Adrenal gland (tissue), 12 donors: ENCODE data around the gene AOPEP. TPM values are rescaled to one million over a fixed set of nuclear protein-coding genes. Genes with fewer than 3 reads are reported as not detected.
A peak's percentile ranks its signal among the peaks of the same experiment; 100 is the strongest.

Experiments used
- DNase-seq, 7 donors: peaks; one replicate each; pipeline ENCODE4 v3.0.0-alpha.2; 2019 to 2020
- H3K27ac ChIP-seq, 5 donors: fragments of 200-600 bp; sonication (generic) in 4 of 5; 1 replicate in 3 of 5; 2 replicates in 2 of 5; pipeline versions ENCODE4 v1.5.1 to v1.8.0; 2016 to 2020; ENCODE audit warnings: mild to moderate bottlenecking in 1 of 5
- H3K27me3 ChIP-seq: fragments of 200-600 bp; 2 replicates; pipeline ENCODE4 v1.8.0; 2021
- H3K36me3 ChIP-seq, 2 donors: fragments of 200-600 bp; replicated peaks in 1 of 2; 1 replicate in 1 of 2; 2 replicates in 1 of 2; pipeline versions ENCODE4 v1.5.1 to v1.8.0; 2018 to 2022
- H3K4me1 ChIP-seq, 2 donors: fragments of 200-600 bp; replicated peaks in 1 of 2; 1 replicate in 1 of 2; 2 replicates in 1 of 2; pipeline versions ENCODE4 v1.5.1 to v1.8.0; 2018 to 2021
- H3K4me3 ChIP-seq, 4 donors: fragments of 200-600 bp; sonication (generic) in 3 of 4; one replicate each; pipeline ENCODE4 v1.5.1; 2016 to 2018
- H3K9me3 ChIP-seq, 3 donors: fragments of 200-600 bp; sonication (generic) in 1 of 3; replicated peaks in 1 of 3; 1 replicate in 2 of 3; 2 replicates in 1 of 3; pipeline versions ENCODE4 v1.5.1 to v1.8.0; 2016 to 2021
- POLR2A ChIP-seq, 2 donors: fragments of 450-650 bp; IDR thresholded peaks; one replicate each; pipeline ENCODE4 v1.6.1; 2017; ENCODE audit warnings: antibody characterized with exemption in 2 of 2, mild to moderate bottlenecking in 2 of 2, moderate library complexity in 1 of 2
- WGBS, 4 donors: extraction: QIAGEN DNeasy Blood & Tissue Kit in 2 of 4; methylation state at CpG; one replicate each; pipeline versions ENCODE4 v1.1.5 to v1.1.7; 2013 to 2017; 5-methylcytosine and 5-hydroxymethylcytosine counted together
- intact Hi-C, 2 donors: fragments of 100-400 bp; cut with DNase I; formaldehyde crosslinking; loops; one replicate each; pipeline versions ENCODE4 v1.14.1 to v1.15.0; 2022 to 2023
- polyA plus RNA-seq, 3 donors: library from polyadenylated mRNA; stranded (reverse); fragments of 200-250 nt in 2 of 3; fragments of 350-450 nt in 1 of 3; fragmentation: Illumina TruSeq in 1 of 3; extraction: RNeasy Lipid Tissue Mini Kit (QIAGEN cat#74804) in 1 of 3; gene quantifications; one replicate each; pipeline ENCODE4 v1.2.3, GENCODE V29; 2013 to 2014
- total RNA-seq, 9 donors: library from RNA; depleted of rRNA in 4 of 9; stranded (reverse); fragments of >200 nt in 4 of 9; fragments of 120-200 nt in 1 of 9; fragmentation: NEBNext Ultra II Directional in 1 of 9; extraction: Animal tissue kit (Norgen Biotek cat#: 25700) in 1 of 9; gene quantifications; one replicate each; pipeline versions ENCODE4 v1.1.0 to v1.2.4, GENCODE V29; 2013 to 2023
- TF ChIP-seq, protein P1 (sequence below), 6 experiments: fragments of 450-650 bp in 4 of 6; fragments of 200-600 bp in 2 of 6; sonication (generic) in 1 of 6; IDR thresholded peaks; 1 replicate in 5 of 6; 2 replicates in 1 of 6; pipeline versions ENCODE4 v1.5.1 to v1.8.0; 2016 to 2021; ENCODE audit warnings: antibody characterized with exemption in 6 of 6, mild to moderate bottlenecking in 2 of 6, moderate library complexity in 1 of 6
- donor health status: healthy with polysubstance abuse.
- donor health status: Bipolar disorder and iron deficiency.
- donor health status: DM: yes; HTN: yes; CAD: no.
- donor health status: DM: no; HTN: no; CAD: no.
- donor health status: DM: no; HTN: no; CAD: no.
- donor health status: DM: yes; HTN: yes; CAD: no.

The AOPEP gene
- total and polyA plus RNA-seq, 12 donors: 31.0 to 99.6 (median 71.0) TPM

DNA sequence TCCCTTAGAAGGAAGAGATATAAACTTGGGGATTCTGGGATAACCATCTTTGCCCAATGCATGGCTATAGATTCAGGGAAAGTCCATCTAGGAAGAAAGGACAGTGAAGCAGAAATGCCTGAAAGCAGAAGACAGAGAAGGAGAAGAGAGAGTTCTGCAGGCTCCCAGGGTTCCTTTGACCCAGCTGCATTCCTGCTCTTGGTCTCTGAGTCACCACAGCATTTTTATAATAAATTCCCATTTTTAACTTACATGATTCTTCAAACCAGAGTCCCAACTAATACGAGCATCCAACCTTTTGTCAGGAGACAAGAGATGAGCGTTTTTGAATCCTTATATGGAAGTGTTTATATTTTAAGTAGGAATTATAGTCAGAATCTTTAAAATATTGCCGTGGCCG lies 12.0 kb upstream of the AOPEP start:
- no peaks in the 10 kb centered on the region for H3K27me3 ChIP-seq
- WGBS, 4 donors: 65 to 76% (median 69%) methylated on average over 4 of the region's 4 CpGs

DNA sequence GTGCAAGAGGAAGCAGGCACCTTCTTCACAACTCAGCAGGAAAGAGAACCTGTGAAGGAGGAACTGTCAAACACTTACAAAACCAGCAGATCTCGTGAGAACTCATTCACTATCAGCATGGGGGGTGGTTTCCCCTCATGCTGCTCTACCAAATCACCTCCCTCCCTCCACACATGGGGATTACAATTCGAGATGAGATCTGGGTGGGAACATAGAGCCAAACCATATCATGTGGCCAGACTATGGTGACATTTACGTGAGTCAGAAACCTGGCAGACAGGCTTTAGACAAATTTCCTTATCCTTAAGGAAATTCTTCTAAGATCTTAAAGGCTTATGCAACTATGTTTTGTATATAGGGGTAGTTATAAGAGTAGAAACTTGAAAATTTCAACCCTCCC lies 8.7 kb upstream of the AOPEP start:
- no peak overlapping the region for H3K4me3 ChIP-seq
- no peak for TF ChIP-seq POLR2A (IDR thresholded peaks at IDR 0.05)
- TF ChIP-seq, protein P1, sequence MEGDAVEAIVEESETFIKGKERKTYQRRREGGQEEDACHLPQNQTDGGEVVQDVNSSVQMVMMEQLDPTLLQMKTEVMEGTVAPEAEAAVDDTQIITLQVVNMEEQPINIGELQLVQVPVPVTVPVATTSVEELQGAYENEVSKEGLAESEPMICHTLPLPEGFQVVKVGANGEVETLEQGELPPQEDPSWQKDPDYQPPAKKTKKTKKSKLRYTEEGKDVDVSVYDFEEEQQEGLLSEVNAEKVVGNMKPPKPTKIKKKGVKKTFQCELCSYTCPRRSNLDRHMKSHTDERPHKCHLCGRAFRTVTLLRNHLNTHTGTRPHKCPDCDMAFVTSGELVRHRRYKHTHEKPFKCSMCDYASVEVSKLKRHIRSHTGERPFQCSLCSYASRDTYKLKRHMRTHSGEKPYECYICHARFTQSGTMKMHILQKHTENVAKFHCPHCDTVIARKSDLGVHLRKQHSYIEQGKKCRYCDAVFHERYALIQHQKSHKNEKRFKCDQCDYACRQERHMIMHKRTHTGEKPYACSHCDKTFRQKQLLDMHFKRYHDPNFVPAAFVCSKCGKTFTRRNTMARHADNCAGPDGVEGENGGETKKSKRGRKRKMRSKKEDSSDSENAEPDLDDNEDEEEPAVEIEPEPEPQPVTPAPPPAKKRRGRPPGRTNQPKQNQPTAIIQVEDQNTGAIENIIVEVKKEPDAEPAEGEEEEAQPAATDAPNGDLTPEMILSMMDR (IDR thresholded peaks at IDR 0.05): no peak
- peak in 1 of 7 donors; percentile 1 for DNase-seq
- no peaks in the 10 kb centered on the region for H3K9me3 ChIP-seq
- H3K27ac ChIP-seq: no peak overlapping the region
- no peaks in the 10 kb centered on the region for H3K36me3 ChIP-seq
- H3K27me3 ChIP-seq: no peaks in the 10 kb centered on the region
- no peaks in the 10 kb centered on the region for H3K4me1 ChIP-seq
- 47 to 66% (median 52%) methylated on average over 3 of the region's 3 CpGs for WGBS, 4 donors
- intact Hi-C loops: no loop called here

More for the DNA sequence above, 12.0 kb upstream of the AOPEP start:
- no peaks in the 10 kb centered on the region for H3K4me1 ChIP-seq
- intact Hi-C loops: no loop called here
- no peak for TF ChIP-seq POLR2A (IDR thresholded peaks at IDR 0.05)
- TF ChIP-seq, protein P1 (IDR thresholded peaks at IDR 0.05): no peak
- H3K36me3 ChIP-seq: no peaks in the 10 kb centered on the region
- no peak overlapping the region for H3K27ac ChIP-seq
- DNase-seq: peak in 1 of 7 donors; percentile 2
- H3K9me3 ChIP-seq: no peaks in the 10 kb centered on the region
- no peak overlapping the region for H3K4me3 ChIP-seq

DNA sequence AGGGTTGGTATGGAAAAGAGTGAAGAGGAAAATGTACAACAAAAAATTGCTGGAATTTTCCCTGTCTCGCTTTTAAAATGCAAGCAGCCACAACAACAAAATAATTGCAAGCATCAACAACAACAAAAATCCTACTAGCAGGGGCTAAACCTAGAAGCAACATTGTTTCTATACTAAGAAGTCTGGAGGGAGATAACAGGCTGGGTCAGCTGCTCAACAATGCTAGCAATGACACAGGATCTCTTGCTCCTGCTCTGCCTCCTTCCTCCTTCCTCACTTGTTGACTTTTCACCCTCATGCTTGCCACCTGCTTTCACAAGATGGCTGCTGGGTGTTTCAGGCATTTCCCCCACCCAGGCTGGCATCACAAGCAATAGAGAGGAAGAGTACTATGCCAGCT lies 7.6 kb upstream of the AOPEP start:
- Histone ChIP-seq H3K36me3 (no peaks in the 10 kb centered on the region), H3K4me3 (no peak overlapping the region), H3K27me3 (no peaks in the 10 kb centered on the region), H3K27ac (no peak overlapping the region), H3K4me1 (no peaks in the 10 kb centered on the region), H3K9me3 (no peaks in the 10 kb centered on the region)
- intact Hi-C loops: no loop called here
- 80 to 96% (median 89%) methylated on average over 1 of the region's 1 CpG for WGBS, 4 donors
- TF ChIP-seq, protein P1 (IDR thresholded peaks at IDR 0.05): no peak
- no peak for TF ChIP-seq POLR2A (IDR thresholded peaks at IDR 0.05)
- DNase-seq: no peak

DNA sequence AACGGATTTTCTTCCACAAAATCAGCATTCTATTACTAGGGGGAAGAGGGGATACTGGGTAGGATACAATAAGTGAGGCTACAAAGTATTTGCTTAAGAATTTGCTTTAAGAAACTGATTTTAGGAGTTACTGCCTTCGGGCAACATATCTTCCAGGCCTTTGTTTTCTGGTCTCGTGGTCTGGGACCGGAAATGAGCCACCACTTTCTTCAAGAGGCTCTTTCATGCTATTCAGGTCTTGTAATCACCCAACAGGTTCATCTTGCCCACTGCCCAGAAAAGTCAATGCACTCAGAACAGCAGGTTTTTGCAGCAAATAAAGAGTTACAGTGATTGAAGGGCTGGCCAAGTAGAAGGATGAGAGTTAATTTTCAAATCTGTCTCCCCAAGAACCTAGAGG lies 6.6 kb upstream of the AOPEP start:
- 78 to 83% (median 82%) methylated on average over 4 of the region's 4 CpGs for WGBS, 4 donors
- Histone ChIP-seq H3K4me1 (no peaks in the 10 kb centered on the region), H3K27me3 (no peaks in the 10 kb centered on the region), H3K9me3 (no peaks in the 10 kb centered on the region), H3K36me3 (no peaks in the 10 kb centered on the region), H3K4me3 (no peak overlapping the region), H3K27ac (no peak overlapping the region)
- intact Hi-C loops: no loop called here
- peak in 1 of 7 donors; percentile 18 for DNase-seq
- TF ChIP-seq, protein P1 (IDR thresholded peaks at IDR 0.05): no peak
- TF ChIP-seq POLR2A (IDR thresholded peaks at IDR 0.05): no peak
